Lower leg skin (tissue), 4 donors: ENCODE measurements around the gene CAMKMT. TPM values are rescaled to one million over a fixed set of nuclear protein-coding genes. Genes with fewer than 3 reads are reported as not detected.

ENCODE experiments used
- DNase-seq, 2 donors: peaks; one replicate each; pipeline ENCODE4 v3.0.0-alpha.2; 2019; ENCODE audit warnings: low spot score in 2 of 2
- H3K4me3 ChIP-seq: fragments of 200-600 bp; sonication (generic); 2 replicates; pipeline ENCODE4 v1.5.1; 2017; ENCODE audit warnings: mild to moderate bottlenecking, low read depth; ENCODE audit not compliant: poor library complexity, severe bottlenecking
- CTCF ChIP-seq, 3 donors: fragments of 450-650 bp; IDR thresholded peaks; one replicate each; pipeline ENCODE4 v1.5.1; 2016; ENCODE audit warnings: antibody characterized with exemption in 3 of 3, mild to moderate bottlenecking in 3 of 3, moderate library complexity in 2 of 3
- POLR2A ChIP-seq, 2 donors: fragments of 450-650 bp; IDR thresholded peaks; one replicate each; pipeline ENCODE4 v1.6.1; 2016 to 2017; ENCODE audit warnings: antibody characterized with exemption in 2 of 2, mild to moderate bottlenecking in 1 of 2, moderate library complexity in 1 of 2
- WGBS, 2 donors: methylation state at CpG; one replicate each; pipeline ENCODE4 v1.1.5; 2018; 5-methylcytosine and 5-hydroxymethylcytosine counted together
- intact Hi-C: fragments of 100-400 bp; cut with DNase I; formaldehyde crosslinking; loops from one replicate; pipeline ENCODE4 v1.15.0; 2023; ENCODE audit warnings: low total_unique reads
- total RNA-seq, 4 donors: library from RNA; depleted of rRNA; stranded (reverse); fragments of >200 nt; gene quantifications; one replicate each; pipeline ENCODE4 v1.1.0, GENCODE V29; 2016

CAMKMT gene
- total RNA-seq, 4 donors from 2014 or later: 4.2 to 18.3 (median 9.8) TPM

DNA sequence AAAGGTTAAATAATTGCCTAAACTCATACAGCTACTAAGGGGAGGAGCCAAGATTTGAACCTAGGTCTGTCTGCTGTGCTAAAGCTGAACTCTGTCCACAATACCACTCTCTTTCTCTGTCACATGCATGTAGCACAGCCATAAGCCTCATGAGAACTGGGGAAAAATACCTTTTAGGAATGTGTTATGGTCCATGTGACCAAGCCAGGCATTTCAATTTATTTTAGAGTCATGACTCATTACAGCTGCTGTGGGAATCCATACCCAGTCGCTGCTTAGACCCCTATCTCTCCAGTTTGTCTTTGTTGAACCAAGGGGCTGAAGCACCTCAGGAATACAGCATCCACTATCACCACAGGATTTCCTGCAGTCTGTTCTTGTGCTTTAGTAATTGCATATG lies 379.8 kb downstream of the CAMKMT start:
- TF ChIP-seq CTCF (IDR thresholded peaks at IDR 0.05) (no peak), POLR2A (IDR thresholded peaks at IDR 0.05) (no peak)
- 93 to 94% methylated on average over 1 of the region's 1 CpG for whole genome bisulfite sequencing, 2 donors
- H3K4me3 ChIP-seq: no peak overlapping the region
- intact Hi-C loops: no loop called here
- DNase-seq: no peak

DNA sequence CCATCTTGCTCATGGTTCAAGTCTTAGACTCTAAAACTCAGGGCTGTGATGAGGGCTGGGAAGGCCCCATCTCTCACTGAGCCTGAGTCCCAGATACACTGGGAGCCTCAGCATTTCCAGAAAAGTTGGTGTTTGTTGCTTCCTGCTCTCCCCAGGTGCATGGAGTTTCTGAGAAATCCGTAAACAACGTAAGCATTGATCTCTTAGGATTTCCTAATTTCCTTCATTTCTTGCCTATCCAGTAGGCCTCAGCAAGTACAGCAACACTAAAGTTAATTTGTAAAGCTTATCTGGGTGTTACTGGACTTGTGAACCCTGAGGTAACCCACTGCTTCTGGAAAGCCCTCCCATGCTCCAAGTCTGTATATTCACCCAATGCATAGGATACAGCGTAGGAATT lies 380.3 kb downstream of the CAMKMT start:
- intact Hi-C loops: no loop called here
- no peak for DNase-seq
- WGBS, 2 donors: 98% methylated on average over 3 of the region's 3 CpGs
- no peak overlapping the region for H3K4me3 ChIP-seq
- no peak for TF ChIP-seq POLR2A (IDR thresholded peaks at IDR 0.05)
- TF ChIP-seq CTCF (IDR thresholded peaks at IDR 0.05): no peak

GRCh38 chr2:44743473-44743872 lies 381.7 kb downstream of the CAMKMT start:
- 93 to 96% methylated on average over 3 of the region's 3 CpGs for WGBS, 2 donors
- intact Hi-C loops: no loop called here
- H3K4me3 ChIP-seq: no peak overlapping the region
- DNase-seq: no peak
- TF ChIP-seq CTCF (IDR thresholded peaks at IDR 0.05) (no peak), POLR2A (IDR thresholded peaks at IDR 0.05) (no peak)

DNA sequence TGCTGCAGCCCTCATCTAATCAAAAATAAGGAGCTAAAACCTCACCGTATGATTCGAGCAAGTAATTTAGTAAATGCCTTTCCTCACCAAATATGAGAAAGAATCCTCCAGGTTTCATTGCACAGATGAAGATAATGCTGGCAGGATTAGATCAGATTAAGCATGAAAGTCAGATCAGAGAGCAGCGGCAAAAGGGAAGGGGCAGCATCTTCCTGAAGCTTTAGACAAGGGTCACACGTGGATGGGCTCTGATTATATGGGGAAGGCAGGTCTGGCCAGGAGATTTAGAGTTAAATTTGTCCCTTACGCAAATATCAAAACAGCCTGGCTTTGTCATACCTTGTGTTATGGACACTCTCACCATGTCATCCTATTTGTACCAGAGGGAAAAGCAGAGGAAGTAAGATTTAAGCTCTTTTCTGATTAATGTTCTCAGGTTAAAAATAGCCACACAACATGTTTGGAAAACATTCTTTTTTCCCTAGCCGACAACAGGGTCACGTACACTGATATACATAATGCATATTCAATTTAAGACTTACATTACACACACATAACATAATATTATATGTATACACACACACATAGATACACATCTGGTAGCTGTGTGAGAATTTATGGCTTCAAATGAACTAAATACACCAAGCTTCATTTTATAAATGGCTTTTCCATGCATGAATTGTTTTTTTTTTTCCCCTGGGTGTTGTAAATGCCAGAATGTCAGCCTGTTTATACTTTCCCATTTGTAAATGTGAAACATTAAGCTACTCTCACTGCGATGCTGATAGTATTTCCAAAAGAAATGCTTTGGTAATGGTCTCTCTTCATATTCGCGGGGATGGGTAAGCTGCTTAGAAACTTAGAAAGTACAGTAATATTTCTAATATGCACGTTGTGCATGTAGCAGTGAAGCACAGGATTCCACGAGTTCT lies 383.5 kb downstream of the CAMKMT start:
- intact Hi-C loops: no loop called here
- TF ChIP-seq POLR2A (IDR thresholded peaks at IDR 0.05): no peak
- no peak for TF ChIP-seq CTCF (IDR thresholded peaks at IDR 0.05)
- 74% methylated on average over 12 of the region's 12 CpGs for WGBS, 2 donors
- no peak for DNase-seq
- no peak overlapping the region for H3K4me3 ChIP-seq

GRCh38 chr2:44745922-44746766 lies 384.4 kb downstream of the CAMKMT start:
- WGBS, 2 donors: 87% methylated on average over 4 of the region's 4 CpGs
- TF ChIP-seq POLR2A (IDR thresholded peaks at IDR 0.05): no peak
- TF ChIP-seq CTCF (IDR thresholded peaks at IDR 0.05): no peak
- intact Hi-C loops: no loop called here

More at GRCh38 chr2:44745922-44746766, 384.4 kb downstream of the CAMKMT start:
- no peak for DNase-seq
- no peak overlapping the region for H3K4me3 ChIP-seq
